Liver (tissue), 9 donors: Measurements from ENCODE around the gene TPD52L2. TPM values are rescaled to one million over a fixed set of nuclear protein-coding genes. Genes with fewer than 3 reads are reported as not detected.

Source experiments
- DNase-seq: peaks from one replicate; pipeline ENCODE4 v3.0.0-alpha.2; 2017; ENCODE audit warnings: low spot score
- H3K27ac ChIP-seq, 2 donors: one replicate each; pipeline ENCODE4 v1.7.0; 2013; ENCODE audit warnings: inconsistent platforms in 2 of 2, low read length in 2 of 2, control low read depth in 1 of 2, low read depth in 1 of 2, mild to moderate bottlenecking in 1 of 2
- H3K27me3 ChIP-seq, 4 donors: one replicate each; pipeline versions ENCODE4 v1.6.1 to v1.7.0; 2013; ENCODE audit warnings: low read length in 3 of 4, inconsistent platforms in 1 of 4, mild to moderate bottlenecking in 1 of 4, moderate library complexity in 1 of 4; ENCODE audit not compliant: control insufficient read depth in 4 of 4, insufficient read depth in 4 of 4
- H3K36me3 ChIP-seq, 4 donors: one replicate each; pipeline versions ENCODE4 v1.6.1 to v1.7.0; 2013; ENCODE audit warnings: low read length in 3 of 4, mild to moderate bottlenecking in 3 of 4, low read depth in 1 of 4, moderate library complexity in 1 of 4; ENCODE audit not compliant: control insufficient read depth in 4 of 4, insufficient read depth in 3 of 4
- H3K4me1 ChIP-seq, 4 donors: one replicate each; pipeline versions ENCODE4 v1.6.1 to v1.7.0; 2013; ENCODE audit warnings: low read length in 3 of 4, mild to moderate bottlenecking in 3 of 4, moderate library complexity in 1 of 4; ENCODE audit not compliant: control insufficient read depth in 4 of 4, insufficient read depth in 4 of 4
- H3K4me3 ChIP-seq, 3 donors: one replicate each; pipeline versions ENCODE4 v1.6.1 to v1.7.0; 2013; ENCODE audit warnings: low read length in 3 of 3, control low read depth in 1 of 3, low read depth in 1 of 3, mild to moderate bottlenecking in 1 of 3
- H3K9ac ChIP-seq, 2 donors: one replicate each; pipeline ENCODE4 v1.7.0; 2013; ENCODE audit warnings: low read length in 2 of 2, mild to moderate bottlenecking in 2 of 2, moderate library complexity in 2 of 2, control low read depth in 1 of 2, low read depth in 1 of 2
- H3K9me3 ChIP-seq, 4 donors: one replicate each; pipeline versions ENCODE4 v1.6.1 to v1.7.0; 2013; ENCODE audit warnings: low read length in 3 of 4; ENCODE audit not compliant: control insufficient read depth in 4 of 4
- EGR1 ChIP-seq, 2 donors: IDR thresholded peaks; 2 replicates each; pipeline ENCODE4 v1.6.1; 2016 to 2018; ENCODE audit warnings: antibody characterized with exemption in 2 of 2, low read depth in 2 of 2
- FOXA1 ChIP-seq: IDR thresholded peaks from 2 replicates; pipeline ENCODE4 v1.6.1; 2016; ENCODE audit warnings: antibody characterized with exemption
- FOXA2 ChIP-seq: IDR thresholded peaks from 2 replicates; pipeline ENCODE4 v1.6.1; 2016; ENCODE audit warnings: antibody characterized with exemption
- GABPA ChIP-seq, 2 donors: IDR thresholded peaks in 1 of 2; conservative IDR thresholded peaks in 1 of 2; 2 replicates each; pipeline ENCODE4 v1.6.1; 2016; ENCODE audit warnings: antibody characterized with exemption in 2 of 2, mild to moderate bottlenecking in 1 of 2, moderate library complexity in 1 of 2
- HNF4A ChIP-seq, 2 donors: conservative IDR thresholded peaks; 2 replicates each; pipeline ENCODE4 v1.6.1; 2016; ENCODE audit warnings: antibody characterized with exemption in 2 of 2, mild to moderate bottlenecking in 2 of 2
- HNF4G ChIP-seq: IDR thresholded peaks from 2 replicates; pipeline ENCODE4 v1.6.1; 2016; ENCODE audit warnings: antibody characterized with exemption
- JUND ChIP-seq, 2 donors: IDR thresholded peaks; 2 replicates each; pipeline ENCODE4 v1.6.1; 2016; ENCODE audit warnings: antibody characterized with exemption in 2 of 2
- NR2F2 ChIP-seq: IDR thresholded peaks from 2 replicates; pipeline ENCODE4 v1.6.1; 2016; ENCODE audit warnings: antibody characterized with exemption
- RAD21 ChIP-seq, 2 donors: IDR thresholded peaks; 2 replicates each; pipeline ENCODE4 v1.6.1; 2016; ENCODE audit warnings: antibody characterized with exemption in 2 of 2, mild to moderate bottlenecking in 2 of 2
- RXRA ChIP-seq, 2 donors: IDR thresholded peaks; 2 replicates each; pipeline ENCODE4 v1.6.1; 2017 to 2018; ENCODE audit warnings: antibody characterized with exemption in 2 of 2, mild to moderate bottlenecking in 1 of 2
- SP1 ChIP-seq: IDR thresholded peaks from 2 replicates; pipeline ENCODE4 v1.6.1; 2018; ENCODE audit warnings: antibody characterized with exemption, mild to moderate bottlenecking
- TAF1 ChIP-seq: conservative IDR thresholded peaks from 2 replicates; pipeline ENCODE4 v1.6.1; 2016; ENCODE audit warnings: antibody characterized with exemption, mild to moderate bottlenecking
- YY1 ChIP-seq: IDR thresholded peaks from 2 replicates; pipeline ENCODE4 v1.6.1; 2016; ENCODE audit warnings: antibody characterized with exemption, mild to moderate bottlenecking
- WGBS: extraction: QIAGEN DNeasy Blood & Tissue Kit; methylation state at CpG from one replicate; pipeline ENCODE4 v1.1.7; 2013; 5-methylcytosine and 5-hydroxymethylcytosine counted together
- polyA plus RNA-seq, 2 donors: library from polyadenylated mRNA; stranded (reverse) in 1 of 2; unstranded in 1 of 2; fragments of 200-250 nt in 1 of 2; fragments of >200 nt in 1 of 2; fragmentation: Nextera tagmentation in 1 of 2; extraction: Ambion mirVana in 1 of 2; gene quantifications; one replicate each; pipeline versions ENCODE4 v1.2.1 to v1.2.3, GENCODE V29; 2013 to 2015
- total RNA-seq, 2 donors: library from RNA; depleted of rRNA; stranded (reverse); fragments of >200 nt; gene quantifications; one replicate each; pipeline ENCODE4 v1.2.3, GENCODE V29; 2014
- TF ChIP-seq, protein P1 (sequence below): IDR thresholded peaks from 2 replicates; pipeline ENCODE4 v1.6.1; 2016; ENCODE audit warnings: antibody characterized with exemption
- TF ChIP-seq, protein P2 (sequence below): IDR thresholded peaks from 2 replicates; pipeline ENCODE4 v1.6.1; 2016; ENCODE audit warnings: antibody characterized with exemption
- TF ChIP-seq, protein P3 (sequence below): IDR thresholded peaks from 2 replicates; pipeline ENCODE4 v1.6.1; 2016; ENCODE audit warnings: antibody characterized with exemption, mild to moderate bottlenecking
- TF ChIP-seq, protein P4 (sequence below): IDR thresholded peaks from 2 replicates; pipeline ENCODE4 v1.6.1; 2016; ENCODE audit warnings: antibody characterized with exemption
- TF ChIP-seq, protein P5 (sequence below): fragments of 150-350 bp; IDR thresholded peaks from 2 replicates; pipeline ENCODE4 v1.5.1; 2017; ENCODE audit warnings: improper control_type of control experiment, low read depth, low read length; ENCODE audit not compliant: missing input control
- donor health status: healthy.
- donor health status: healthy.
- donor health status: healthy.
- donor health status: healthy.
- donor health status: healthy.

Gene TPD52L2
- total RNA-seq (10 to 100 TPM; 25.3 to 31.2 TPM), polyA plus RNA-seq (10 to 100 TPM; 12.3 to 33.0 TPM)

DNA sequence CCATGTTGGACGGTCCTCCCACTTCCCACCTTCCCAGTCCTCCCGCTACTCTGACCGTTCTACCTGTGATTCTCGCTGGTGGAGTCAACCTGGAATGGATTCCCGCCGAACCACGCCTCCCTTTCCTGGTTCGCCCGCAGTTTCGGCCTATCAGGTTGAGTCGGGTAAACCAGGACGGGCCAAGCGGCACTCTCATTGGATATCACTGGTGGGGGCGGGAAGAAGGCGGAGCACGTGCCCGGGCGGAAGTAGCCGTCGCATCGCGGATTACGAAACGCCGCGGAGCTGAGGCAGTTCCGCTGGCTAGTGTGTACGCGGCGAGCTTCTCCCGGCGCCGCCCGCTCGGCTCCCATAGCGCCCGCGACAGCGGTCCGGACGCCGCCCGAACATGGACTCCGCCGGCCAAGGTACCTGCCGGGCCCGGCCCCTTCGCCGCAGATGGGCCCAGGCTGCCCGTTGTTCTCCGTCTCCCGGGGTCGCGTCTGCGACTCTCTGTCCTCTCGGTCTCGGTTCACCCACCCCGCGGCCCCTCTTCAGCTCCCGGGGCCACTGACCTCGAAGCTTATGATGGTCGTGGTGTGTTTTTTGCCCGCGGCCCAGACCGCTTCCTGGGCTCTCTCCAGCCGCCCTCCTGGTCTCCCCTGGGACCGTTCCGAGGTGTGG lies at the start of gene TPD52L2:
Gene TPD52L2 (plus strand): TSS at position 293 of the 663 bp plus-strand sequence. CDS start 96 bp downstream, at position 389.
- under 1% methylated on average over 68 of the region's 68 CpGs for WGBS
- H3K27ac ChIP-seq = peak within 1 kb of the TSS; percentile 89 to 93

More for the DNA sequence above, at the start of gene TPD52L2:
- TF ChIP-seq, protein P1, sequence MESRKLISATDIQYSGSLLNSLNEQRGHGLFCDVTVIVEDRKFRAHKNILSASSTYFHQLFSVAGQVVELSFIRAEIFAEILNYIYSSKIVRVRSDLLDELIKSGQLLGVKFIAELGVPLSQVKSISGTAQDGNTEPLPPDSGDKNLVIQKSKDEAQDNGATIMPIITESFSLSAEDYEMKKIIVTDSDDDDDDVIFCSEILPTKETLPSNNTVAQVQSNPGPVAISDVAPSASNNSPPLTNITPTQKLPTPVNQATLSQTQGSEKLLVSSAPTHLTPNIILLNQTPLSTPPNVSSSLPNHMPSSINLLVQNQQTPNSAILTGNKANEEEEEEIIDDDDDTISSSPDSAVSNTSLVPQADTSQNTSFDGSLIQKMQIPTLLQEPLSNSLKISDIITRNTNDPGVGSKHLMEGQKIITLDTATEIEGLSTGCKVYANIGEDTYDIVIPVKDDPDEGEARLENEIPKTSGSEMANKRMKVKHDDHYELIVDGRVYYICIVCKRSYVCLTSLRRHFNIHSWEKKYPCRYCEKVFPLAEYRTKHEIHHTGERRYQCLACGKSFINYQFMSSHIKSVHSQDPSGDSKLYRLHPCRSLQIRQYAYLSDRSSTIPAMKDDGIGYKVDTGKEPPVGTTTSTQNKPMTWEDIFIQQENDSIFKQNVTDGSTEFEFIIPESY = no peak
- peak; percentile 97 for TF ChIP-seq TAF1
- TF ChIP-seq EGR1 (IDR thresholded peaks at IDR 0.05; ENCODE audit: low read depth in 2 of 2) = peak; percentile 26 to 63
- TF ChIP-seq FOXA1 = peak; percentile 45
- TF ChIP-seq HNF4A (conservative IDR thresholded peaks at IDR 0.05) = no peak
- TF ChIP-seq RXRA (IDR thresholded peaks at IDR 0.05) = no peak
- TF ChIP-seq RAD21 (IDR thresholded peaks at IDR 0.05) = peak; percentile 17 to 50
- TF ChIP-seq GABPA (IDR thresholded peaks at IDR 0.05 in 1 of 2, conservative IDR thresholded peaks at IDR 0.05 in 1 of 2) = peak; percentile 74 to 95
- TF ChIP-seq, protein P2, sequence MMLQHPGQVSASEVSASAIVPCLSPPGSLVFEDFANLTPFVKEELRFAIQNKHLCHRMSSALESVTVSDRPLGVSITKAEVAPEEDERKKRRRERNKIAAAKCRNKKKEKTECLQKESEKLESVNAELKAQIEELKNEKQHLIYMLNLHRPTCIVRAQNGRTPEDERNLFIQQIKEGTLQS = no peak
- TF ChIP-seq, protein P3, sequence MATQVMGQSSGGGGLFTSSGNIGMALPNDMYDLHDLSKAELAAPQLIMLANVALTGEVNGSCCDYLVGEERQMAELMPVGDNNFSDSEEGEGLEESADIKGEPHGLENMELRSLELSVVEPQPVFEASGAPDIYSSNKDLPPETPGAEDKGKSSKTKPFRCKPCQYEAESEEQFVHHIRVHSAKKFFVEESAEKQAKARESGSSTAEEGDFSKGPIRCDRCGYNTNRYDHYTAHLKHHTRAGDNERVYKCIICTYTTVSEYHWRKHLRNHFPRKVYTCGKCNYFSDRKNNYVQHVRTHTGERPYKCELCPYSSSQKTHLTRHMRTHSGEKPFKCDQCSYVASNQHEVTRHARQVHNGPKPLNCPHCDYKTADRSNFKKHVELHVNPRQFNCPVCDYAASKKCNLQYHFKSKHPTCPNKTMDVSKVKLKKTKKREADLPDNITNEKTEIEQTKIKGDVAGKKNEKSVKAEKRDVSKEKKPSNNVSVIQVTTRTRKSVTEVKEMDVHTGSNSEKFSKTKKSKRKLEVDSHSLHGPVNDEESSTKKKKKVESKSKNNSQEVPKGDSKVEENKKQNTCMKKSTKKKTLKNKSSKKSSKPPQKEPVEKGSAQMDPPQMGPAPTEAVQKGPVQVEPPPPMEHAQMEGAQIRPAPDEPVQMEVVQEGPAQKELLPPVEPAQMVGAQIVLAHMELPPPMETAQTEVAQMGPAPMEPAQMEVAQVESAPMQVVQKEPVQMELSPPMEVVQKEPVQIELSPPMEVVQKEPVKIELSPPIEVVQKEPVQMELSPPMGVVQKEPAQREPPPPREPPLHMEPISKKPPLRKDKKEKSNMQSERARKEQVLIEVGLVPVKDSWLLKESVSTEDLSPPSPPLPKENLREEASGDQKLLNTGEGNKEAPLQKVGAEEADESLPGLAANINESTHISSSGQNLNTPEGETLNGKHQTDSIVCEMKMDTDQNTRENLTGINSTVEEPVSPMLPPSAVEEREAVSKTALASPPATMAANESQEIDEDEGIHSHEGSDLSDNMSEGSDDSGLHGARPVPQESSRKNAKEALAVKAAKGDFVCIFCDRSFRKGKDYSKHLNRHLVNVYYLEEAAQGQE = peak; percentile 90
- peak; percentile 89 for TF ChIP-seq SP1
- TF ChIP-seq, protein P4, sequence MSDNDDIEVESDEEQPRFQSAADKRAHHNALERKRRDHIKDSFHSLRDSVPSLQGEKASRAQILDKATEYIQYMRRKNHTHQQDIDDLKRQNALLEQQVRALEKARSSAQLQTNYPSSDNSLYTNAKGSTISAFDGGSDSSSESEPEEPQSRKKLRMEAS = peak; percentile 90
- TF ChIP-seq JUND (IDR thresholded peaks at IDR 0.05) = no peak
- TF ChIP-seq YY1 = peak; percentile 98
- TF ChIP-seq NR2F2 = no peak
- TF ChIP-seq FOXA2 = peak; percentile 31
- TF ChIP-seq, protein P5, sequence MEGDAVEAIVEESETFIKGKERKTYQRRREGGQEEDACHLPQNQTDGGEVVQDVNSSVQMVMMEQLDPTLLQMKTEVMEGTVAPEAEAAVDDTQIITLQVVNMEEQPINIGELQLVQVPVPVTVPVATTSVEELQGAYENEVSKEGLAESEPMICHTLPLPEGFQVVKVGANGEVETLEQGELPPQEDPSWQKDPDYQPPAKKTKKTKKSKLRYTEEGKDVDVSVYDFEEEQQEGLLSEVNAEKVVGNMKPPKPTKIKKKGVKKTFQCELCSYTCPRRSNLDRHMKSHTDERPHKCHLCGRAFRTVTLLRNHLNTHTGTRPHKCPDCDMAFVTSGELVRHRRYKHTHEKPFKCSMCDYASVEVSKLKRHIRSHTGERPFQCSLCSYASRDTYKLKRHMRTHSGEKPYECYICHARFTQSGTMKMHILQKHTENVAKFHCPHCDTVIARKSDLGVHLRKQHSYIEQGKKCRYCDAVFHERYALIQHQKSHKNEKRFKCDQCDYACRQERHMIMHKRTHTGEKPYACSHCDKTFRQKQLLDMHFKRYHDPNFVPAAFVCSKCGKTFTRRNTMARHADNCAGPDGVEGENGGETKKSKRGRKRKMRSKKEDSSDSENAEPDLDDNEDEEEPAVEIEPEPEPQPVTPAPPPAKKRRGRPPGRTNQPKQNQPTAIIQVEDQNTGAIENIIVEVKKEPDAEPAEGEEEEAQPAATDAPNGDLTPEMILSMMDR = no peak
- no peak for TF ChIP-seq HNF4G
- Histone ChIP-seq H3K36me3 (peaks cover 2 to 16% (median 6%) of the 10 kb centered on the region in 4 donors), H3K27me3 (no peaks in the 10 kb centered on the region), H3K9ac (peak within 1 kb of the TSS; percentile 74 to 93), H3K9me3 (no peaks in the 10 kb centered on the region), H3K4me1 (peaks cover 4 to 30% (median 17%) of the 10 kb centered on the region in 4 donors), H3K4me3 (peak within 1 kb of the TSS; percentile 83 to 92 (median 84))
- peak; percentile 97 for DNase-seq
